Glutamatergic neuron (in vitro differentiated cells): ENCODE results near the gene GCSAM. TPM values are rescaled to one million over a fixed set of nuclear protein-coding genes. Genes with fewer than 3 reads are reported as not detected.

Experiments used
- DNase-seq: peaks from one replicate; pipeline ENCODE4 v3.0.0; 2022
- H3K27ac Mint-ChIP-seq: one replicate; pipeline ENCODE4 v1.8.0; 2020; ENCODE audit warnings: mild to moderate bottlenecking, mixed read lengths, inconsistent platforms; ENCODE audit not compliant: unreplicated experiment
- H3K27me3 Mint-ChIP-seq: one replicate; pipeline ENCODE4 v1.8.0; 2020; ENCODE audit warnings: mild to moderate bottlenecking, moderate library complexity, mixed read lengths, inconsistent platforms; ENCODE audit not compliant: unreplicated experiment
- H3K36me3 Mint-ChIP-seq: one replicate; pipeline ENCODE4 v1.8.0; 2020; ENCODE audit warnings: mild to moderate bottlenecking, mixed read lengths, inconsistent platforms; ENCODE audit not compliant: unreplicated experiment
- H3K4me1 Mint-ChIP-seq: one replicate; pipeline ENCODE4 v1.8.0; 2020; ENCODE audit warnings: mild to moderate bottlenecking, low read depth, mixed read lengths, inconsistent platforms; ENCODE audit not compliant: unreplicated experiment
- H3K4me3 Mint-ChIP-seq: one replicate; pipeline ENCODE4 v1.8.0; 2020; ENCODE audit warnings: mild to moderate bottlenecking, mixed read lengths, inconsistent platforms; ENCODE audit not compliant: unreplicated experiment
- H3K9me3 Mint-ChIP-seq: one replicate; pipeline ENCODE4 v1.8.0; 2020; ENCODE audit warnings: mild to moderate bottlenecking, moderate library complexity, mixed read lengths, inconsistent platforms; ENCODE audit not compliant: unreplicated experiment
- CTCF ChIP-seq: fragments of 200-600 bp; sonication (generic); IDR thresholded peaks from one replicate; pipeline ENCODE4 v1.5.0; 2021; ENCODE audit not compliant: partially characterized antibody, unreplicated experiment
- total RNA-seq: library from RNA; stranded (reverse); fragmentation: NEBNext Ultra II Directional; extraction: Animal tissue kit (Norgen Biotek cat#: 25700); gene quantifications from one replicate; pipeline ENCODE4 v1.2.1, GENCODE V29; 2021; ENCODE audit not compliant: unreplicated experiment

Gene GCSAM
- total RNA-seq, 1 donor from 2014 or later: not detected

- Mint-ChIP-seq H3K36me3 (peaks cover 6% of the 10 kb centered on the region), H3K4me1 (peaks cover 2% of the 10 kb centered on the region), H3K27me3 (no peaks in the 10 kb centered on the region), H3K27ac (no peak overlapping the region), H3K4me3 (no peak overlapping the region), H3K9me3 (no peaks in the 10 kb centered on the region)
- DNase-seq: no peak
- no peak for TF ChIP-seq CTCF
Observed at GRCh38 chr3:112140584-112140983, 7.5 kb upstream of the GCSAM start.

GRCh38 chr3:112138219-112138969 is 5.3 kb upstream of the GCSAM start:
- no peak for TF ChIP-seq CTCF
- no peak for DNase-seq
- Mint-ChIP-seq H3K27ac (no peak overlapping the region), H3K36me3 (no peaks in the 10 kb centered on the region), H3K9me3 (no peaks in the 10 kb centered on the region), H3K4me3 (no peak overlapping the region), H3K4me1 (peaks cover 2% of the 10 kb centered on the region), H3K27me3 (no peaks in the 10 kb centered on the region)

- Mint-ChIP-seq H3K27ac (no peak overlapping the region), H3K36me3 (no peaks in the 10 kb centered on the region), H3K9me3 (no peaks in the 10 kb centered on the region), H3K4me3 (no peak overlapping the region), H3K27me3 (no peaks in the 10 kb centered on the region), H3K4me1 (peaks cover 2% of the 10 kb centered on the region)
- DNase-seq: no peak
- no peak for TF ChIP-seq CTCF
Observed at GRCh38 chr3:112137781-112138180, 4.7 kb upstream of the GCSAM start.

GRCh38 chr3:112136959-112137693 is 4.1 kb upstream of the GCSAM start:
- no peak for DNase-seq
- peaks cover 2% of the 10 kb centered on the region for H3K4me1 Mint-ChIP-seq
- no peak overlapping the region for H3K4me3 Mint-ChIP-seq
- no peaks in the 10 kb centered on the region for H3K36me3 Mint-ChIP-seq
- H3K27ac Mint-ChIP-seq: no peak overlapping the region
- no peaks in the 10 kb centered on the region for H3K9me3 Mint-ChIP-seq
- no peak for TF ChIP-seq CTCF
- no peaks in the 10 kb centered on the region for H3K27me3 Mint-ChIP-seq

GRCh38 chr3:112136046-112136445 is 3.0 kb upstream of the GCSAM start:
- H3K27ac Mint-ChIP-seq: no peak overlapping the region

More at GRCh38 chr3:112136046-112136445, 3.0 kb upstream of the GCSAM start:
- Mint-ChIP-seq H3K4me1 (peaks cover 2% of the 10 kb centered on the region), H3K4me3 (no peak overlapping the region), H3K9me3 (no peaks in the 10 kb centered on the region), H3K27me3 (no peaks in the 10 kb centered on the region), H3K36me3 (no peaks in the 10 kb centered on the region)
- no peak for DNase-seq
- no peak for TF ChIP-seq CTCF
